Right renal pelvis (tissue), 4 donors: ENCODE data around the gene PGK1. TPM values are rescaled to one million over a fixed set of nuclear protein-coding genes. Genes with fewer than 3 reads are reported as not detected.

Experiments used
- DNase-seq, 4 donors: peaks; one replicate each; pipeline ENCODE4 v3.0.0-alpha.2; 2013; ENCODE audit warnings: low read depth in 4 of 4, low spot score in 3 of 4, missing footprints in 1 of 4
- polyA plus RNA-seq, 4 donors: library from polyadenylated mRNA; unstranded; fragments of 120-200 nt; gene quantifications; one replicate each; pipeline ENCODE4 v1.2.1, GENCODE V29; 2013; ENCODE audit not compliant: insufficient read length in 4 of 4

Gene PGK1
- polyA plus RNA-seq, 4 donors = 370 to 410 (median 391) TPM

DNA sequence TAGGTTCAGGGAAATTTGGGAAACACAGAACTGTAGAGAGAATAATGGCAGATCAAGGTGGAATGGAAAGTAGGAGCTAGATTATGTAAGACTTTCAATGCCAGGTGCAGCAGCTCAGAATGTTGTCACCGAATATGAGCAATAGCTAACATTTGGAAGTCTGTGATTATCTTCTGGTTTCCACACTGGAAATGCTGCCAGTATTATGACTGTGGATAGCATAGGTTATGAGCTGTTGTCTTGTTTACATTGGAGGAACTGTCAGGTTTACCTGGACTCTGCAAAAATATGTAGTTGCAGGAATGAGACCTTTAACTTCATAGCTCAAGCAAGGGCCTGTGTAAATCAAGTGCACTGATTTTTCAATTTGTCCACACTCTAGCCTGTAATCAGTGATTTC, 61.4 kb downstream of the PGK1 start:
- DNase-seq = no peak

- DNase-seq = no peak
Observed at GRCh38 chrX:78168065-78168464, 64.0 kb downstream of the PGK1 start.

Other genes starting within 250 kb of the PGK1 start
- 100 to 1,000 TPM in 3 of 4 donors, 10 to 100 TPM in 1; 88.5 to 104 (median 102) TPM for gene MAGT1, start 208.8 kb upstream of the PGK1 start, polyA plus RNA-seq
- gene COX7B, start 204.8 kb upstream of the PGK1 start, polyA plus RNA-seq = 100 to 1,000 TPM; 290 to 318 (median 312) TPM
- 10 to 100 TPM; 15.0 to 18.9 (median 16.9) TPM for gene ATP7A, start 193.6 kb upstream of the PGK1 start, polyA plus RNA-seq
- under 1 TPM in 2 of 4 donors, not detected in 2; 0.32 to 0.49 TPM for gene PGAM4, start 134.6 kb upstream of the PGK1 start, polyA plus RNA-seq
- gene TAF9B, start 35.4 kb downstream of the PGK1 start, polyA plus RNA-seq = 10 to 100 TPM; 45.9 to 61.6 (median 57.5) TPM
- 1 to 10 TPM; 1.6 to 3.4 (median 2.6) TPM for gene CYSLTR1, start 223.4 kb downstream of the PGK1 start, polyA plus RNA-seq